PC-9 (cell line): Measurements from ENCODE around the gene IQCH. TPM values are rescaled to one million over a fixed set of nuclear protein-coding genes. Genes with fewer than 3 reads are reported as not detected.

ENCODE experiments used
- BruUV-seq: library from RNA; stranded (reverse); fragments of 400-500 nt; replicated peaks from 2 replicates; lab custom pipeline; 2021; lab: Mats Ljungman, UMichigan
- CTCF ChIA-PET: fragments of 300-600 bp; sonication (Branson Sonifier 250); formaldehyde crosslinking; loops from one replicate; lab custom pipeline; 2022; ENCODE audit warnings: antibody characterized with exemption; lab: Charles Lee
- POLR2A ChIA-PET: fragments of 300-600 bp; sonication (Branson Sonifier 250); formaldehyde crosslinking; loops from one replicate; lab custom pipeline; 2022; ENCODE audit warnings: antibody characterized with exemption; ENCODE audit not compliant: unreplicated experiment; lab: Charles Lee
- DNase-seq, 2 experiments: peaks; one replicate each; pipeline versions ENCODE4 v3.0.0 to v3.0.0-alpha.2; 2015 to 2022; ENCODE audit warnings: mixed read lengths in 1 of 2
- H2AFZ ChIP-seq: fragments of 200-600 bp; sonication (generic); 2 replicates; pipeline ENCODE4 v1.8.1; 2017; ENCODE audit warnings: antibody characterized with exemption
- H3F3A ChIP-seq: fragments of 200-600 bp; sonication (generic); 2 replicates; pipeline ENCODE4 v1.8.1; 2017; ENCODE audit warnings: antibody characterized with exemption, mild to moderate bottlenecking, low read depth; ENCODE audit not compliant: insufficient read depth
- H3K27ac ChIP-seq: fragments of 200-600 bp; sonication (generic); 2 replicates; pipeline ENCODE4 v1.6.1; 2016; ENCODE audit warnings: mixed run types
- H3K27me3 ChIP-seq: fragments of 200-600 bp; sonication (generic); 2 replicates; pipeline ENCODE4 v1.6.1; 2016; ENCODE audit warnings: low read depth, mixed run types; ENCODE audit not compliant: insufficient read depth
- H3K36me3 ChIP-seq: fragments of 200-600 bp; sonication (generic); 2 replicates; pipeline ENCODE4 v1.6.1; 2016; ENCODE audit warnings: low read depth, mixed run types
- H3K4me1 ChIP-seq: fragments of 200-600 bp; sonication (generic); replicated peaks from 2 replicates; pipeline ENCODE4 v1.6.1; 2016; ENCODE audit warnings: mixed run types; ENCODE audit not compliant: insufficient read depth
- H3K4me2 ChIP-seq: fragments of 200-600 bp; sonication (generic); 2 replicates; pipeline ENCODE4 v1.6.1; 2017; ENCODE audit warnings: mixed run types
- H3K4me3 ChIP-seq: fragments of 200-600 bp; sonication (generic); 2 replicates; pipeline ENCODE4 v1.6.1; 2016; ENCODE audit warnings: mixed run types
- H3K79me2 ChIP-seq: fragments of 200-600 bp; sonication (generic); 2 replicates; pipeline ENCODE4 v1.6.1; 2017; ENCODE audit warnings: low read depth, mixed run types
- H3K9me2 ChIP-seq: fragments of 200-600 bp; sonication (generic); 2 replicates; pipeline ENCODE4 v1.8.1; 2017; ENCODE audit warnings: mild to moderate bottlenecking; ENCODE audit not compliant: insufficient read depth
- H3K9me3 ChIP-seq: fragments of 200-600 bp; sonication (generic); 2 replicates; pipeline ENCODE4 v1.8.1; 2016; ENCODE audit warnings: low read depth; ENCODE audit not compliant: insufficient read depth
- H4K20me1 ChIP-seq: fragments of 200-600 bp; sonication (generic); 2 replicates; pipeline ENCODE4 v1.8.1; 2017; ENCODE audit not compliant: insufficient read depth
- CTCF ChIP-seq: fragments of 200-600 bp; sonication (generic); conservative IDR thresholded peaks from 2 replicates; pipeline ENCODE4 v1.6.1; 2017; ENCODE audit warnings: mixed run types, antibody characterized with exemption, mild to moderate bottlenecking, moderate library complexity
- EZH2 ChIP-seq: fragments of 200-600 bp; sonication (generic); IDR thresholded peaks from 2 replicates; pipeline ENCODE4 v1.8.0; 2017; ENCODE audit warnings: antibody characterized with exemption, low read depth
- intact Hi-C: fragments of 100-400 bp; cut with micrococcal nuclease; formaldehyde crosslinking; loops from one replicate; pipeline ENCODE4 v1.10.0; 2022; ENCODE audit not compliant: unreplicated experiment
- total RNA-seq: library from RNA; stranded (reverse); gene quantifications from 2 replicates; pipeline ENCODE4 v1.2.3, GENCODE V29; 2021

Gene IQCH
- total RNA-seq, 1 experiment from 2014 or later, result 7.5 TPM

- Histone ChIP-seq H3K27ac (no peak overlapping the region), H3K4me1 (no peaks in the 10 kb centered on the region), H3K9me2 (no peaks in the 10 kb centered on the region), H3F3A (no peaks in the 10 kb centered on the region), H3K79me2 (no peaks in the 10 kb centered on the region), H4K20me1 (no peaks in the 10 kb centered on the region), H3K27me3 (no peaks in the 10 kb centered on the region), H3K4me2 (no peak overlapping the region), H3K4me3 (no peak overlapping the region), H3K36me3 (no peaks in the 10 kb centered on the region), H2AFZ (no peak overlapping the region), H3K9me3 (no peaks in the 10 kb centered on the region)
- POLR2A ChIA-PET, result no interaction called here
- TF ChIP-seq CTCF, result no peak
- TF ChIP-seq EZH2, result no peak
- CTCF ChIA-PET, result no interaction called here
- BruUV-seq, result no TSS peak
- no peak for DNase-seq
- intact Hi-C loops, result no loop called here
Observed at GRCh38 chr15:67420137-67420536, 165.6 kb downstream of the IQCH start.

GRCh38 chr15:67421105-67421504, 166.5 kb downstream of the IQCH start:
- Histone ChIP-seq H3K4me2 (no peak overlapping the region), H3K4me3 (no peak overlapping the region), H3K9me3 (no peaks in the 10 kb centered on the region), H3K79me2 (no peaks in the 10 kb centered on the region), H3K9me2 (no peaks in the 10 kb centered on the region), H3K27me3 (no peaks in the 10 kb centered on the region), H3F3A (no peaks in the 10 kb centered on the region), H2AFZ (no peak overlapping the region), H3K4me1 (no peaks in the 10 kb centered on the region), H3K27ac (no peak overlapping the region), H4K20me1 (no peaks in the 10 kb centered on the region), H3K36me3 (no peaks in the 10 kb centered on the region)
- intact Hi-C loops, result no loop called here
- CTCF ChIA-PET, result interaction anchor here (0.6 kb wide), 1 partner anchor 415 kb away, joined by 3 read pairs; no protein-coding TSS in a partner anchor
- DNase-seq, result no peak
- TF ChIP-seq EZH2 (no peak), CTCF (no peak)
- no TSS peak for BruUV-seq
- POLR2A ChIA-PET, result no interaction called here

GRCh38 chr15:67422296-67422695, 167.7 kb downstream of the IQCH start:
- Histone ChIP-seq H3K4me3 (no peak overlapping the region), H3F3A (no peaks in the 10 kb centered on the region), H3K36me3 (no peaks in the 10 kb centered on the region), H3K27ac (no peak overlapping the region), H3K27me3 (no peaks in the 10 kb centered on the region), H3K4me2 (no peak overlapping the region), H3K4me1 (no peaks in the 10 kb centered on the region), H3K79me2 (no peaks in the 10 kb centered on the region), H2AFZ (no peak overlapping the region), H3K9me3 (no peaks in the 10 kb centered on the region), H3K9me2 (no peaks in the 10 kb centered on the region), H4K20me1 (no peaks in the 10 kb centered on the region)
- intact Hi-C loops, result no loop called here
- no TSS peak for BruUV-seq
- DNase-seq, result no peak
- TF ChIP-seq EZH2 (no peak), CTCF (no peak)
- ChIA-PET CTCF (interaction anchor here (0.6 kb wide), 1 partner anchor 321 kb away, joined by 3 read pairs; no protein-coding TSS in a partner anchor), POLR2A (interaction anchor here (0.7 kb wide), 1 partner anchor 48 kb away, joined by 4 read pairs; no protein-coding TSS in a partner anchor)
